Kidney (tissue), 14 donors: ENCODE measurements around the gene RMND5B. TPM values are rescaled to one million over a fixed set of nuclear protein-coding genes. Genes with fewer than 3 reads are reported as not detected.
"Not testable (repeated sequence)": the region's sequence is repeated elsewhere in the genome, so short reads cannot be mapped to it uniquely, and the experiment has no call there.

Experiments
- DNase-seq, 5 donors: peaks; one replicate each; pipeline ENCODE4 v3.0.0-alpha.2; 2013 to 2020
- FAIRE-seq: peaks from 2 replicates; lab custom pipeline; 2012; peaks lifted over from hg19 to GRCh38; lab: Jason Lieb, UNC
- H3K27ac ChIP-seq, 2 donors: one replicate each; pipeline ENCODE4 v1.7.0; 2013; ENCODE audit warnings: low read depth in 2 of 2, low read length in 2 of 2, inconsistent platforms in 1 of 2
- H3K27me3 ChIP-seq: one replicate; pipeline ENCODE4 v1.7.1; 2013; ENCODE audit warnings: low read length, inconsistent platforms; ENCODE audit not compliant: control insufficient read depth, insufficient read depth
- H3K36me3 ChIP-seq, 3 donors: one replicate each; pipeline versions ENCODE4 v1.7.0 to v1.7.1; 2013; ENCODE audit warnings: low read length in 3 of 3, control low read depth in 1 of 3, inconsistent platforms in 1 of 3; ENCODE audit not compliant: insufficient read depth in 3 of 3, control insufficient read depth in 2 of 3
- H3K4me1 ChIP-seq, 3 donors: one replicate each; pipeline versions ENCODE4 v1.7.0 to v1.7.1; 2013; ENCODE audit warnings: low read length in 3 of 3, inconsistent platforms in 1 of 3, low read depth in 1 of 3; ENCODE audit not compliant: control insufficient read depth in 2 of 3, insufficient read depth in 2 of 3
- H3K4me3 ChIP-seq, 3 donors: one replicate each; pipeline versions ENCODE4 v1.7.0 to v1.8.1; 2013; ENCODE audit warnings: low read length in 3 of 3, control low read depth in 1 of 3, inconsistent platforms in 1 of 3
- H3K9ac ChIP-seq, 3 donors: one replicate each; pipeline versions ENCODE4 v1.7.0 to v1.7.1; 2013; ENCODE audit warnings: low read length in 3 of 3, control low read depth in 1 of 3, inconsistent platforms in 1 of 3
- H3K9me3 ChIP-seq, 3 donors: one replicate each; pipeline versions ENCODE4 v1.7.0 to v1.7.1; 2013; ENCODE audit warnings: low read length in 3 of 3, control low read depth in 1 of 3, inconsistent platforms in 1 of 3; ENCODE audit not compliant: control insufficient read depth in 2 of 3, insufficient read depth in 1 of 3
- CTCF ChIP-seq: IDR thresholded peaks from 3 replicates; pipeline ENCODE4 v1.5.1; 2012; ENCODE audit warnings: mild to moderate bottlenecking, moderate library complexity, borderline replicate concordance; ENCODE audit not compliant: insufficient read depth; ENCODE audit errors: extremely low read depth
- intact Hi-C: fragments of 100-400 bp; cut with DNase I; formaldehyde crosslinking; loops from one replicate; pipeline ENCODE4 v1.11.1; 2022
- polyA plus RNA-seq: library from polyadenylated mRNA; stranded (reverse); fragments of 350-450 nt; fragmentation: Illumina TruSeq; extraction: RNeasy Lipid Tissue Mini Kit (QIAGEN cat#74804); gene quantifications from one replicate; pipeline ENCODE4 v1.2.3, GENCODE V29; 2014; ENCODE audit warnings: low read depth, low replicate concordance; ENCODE audit not compliant: insufficient read depth
- total RNA-seq: library from RNA; stranded (reverse); fragmentation: NEBNext Ultra II Directional; extraction: Animal tissue kit (Norgen Biotek cat#: 25700); gene quantifications from one replicate; pipeline ENCODE4 v1.2.1, GENCODE V29; 2021
- donor health status: control.
- donor health status: control.
- donor health status: control.
- donor health status: control.
- donor health status: control.
- donor health status: DM: yes; HTN: yes; CAD: no.
- donor health status: Normal renal cell carcinoma (clear cell type).

RMND5B gene
- total and polyA plus RNA-seq, 2 donors from 2014 or later, result 36.6 to 45.3 TPM

- Histone ChIP-seq H3K27me3 (no peaks in the 10 kb centered on the region), H3K27ac (no peak overlapping the region), H3K4me1 (peaks cover 0 to 11% (median 0%) of the 10 kb centered on the region in 3 donors), H3K9me3 (no peaks in the 10 kb centered on the region), H3K36me3 (no peaks in the 10 kb centered on the region), H3K4me3 (no peak overlapping the region), H3K9ac (no peak overlapping the region)
- no peak for TF ChIP-seq CTCF
- intact Hi-C loops, result no loop called here
- no peak for DNase-seq
- FAIRE-seq, result no peak
Measured at GRCh38 chr5:178125253-178125906, 5.4 kb upstream of the RMND5B start.

GRCh38 chr5:178126556-178126955 lies 4.3 kb upstream of the RMND5B start:
- Histone ChIP-seq H3K27ac (no peak overlapping the region), H3K36me3 (no peaks in the 10 kb centered on the region), H3K4me1 (peaks cover 0 to 3% (median 0%) of the 10 kb centered on the region in 3 donors), H3K4me3 (no peak overlapping the region), H3K9me3 (no peaks in the 10 kb centered on the region), H3K27me3 (no peaks in the 10 kb centered on the region), H3K9ac (no peak overlapping the region)
- FAIRE-seq, result no peak
- TF ChIP-seq CTCF, result no peak
- intact Hi-C loops, result no loop called here
- DNase-seq, result peak in 2 of 5 donors; percentile 33 to 36

- H3K36me3 ChIP-seq, H3K4me3 ChIP-seq, FAIRE-seq, H3K4me1 ChIP-seq, DNase-seq, intact Hi-C loops, H3K27me3 ChIP-seq, H3K9ac ChIP-seq, H3K9me3 ChIP-seq, H3K27ac ChIP-seq: not testable (repeated sequence)
Measured at GRCh38 chr5:178127300-178128009, 3.4 kb upstream of the RMND5B start.

GRCh38 chr5:178129296-178129695 lies 1.5 kb upstream of the RMND5B start:
- DNase-seq, result no peak
- Histone ChIP-seq H3K4me1 (peaks cover 0 to 5% (median 0%) of the 10 kb centered on the region in 3 donors), H3K27me3 (no peaks in the 10 kb centered on the region), H3K36me3 (peaks cover 0 to 5% (median 4%) of the 10 kb centered on the region in 3 donors), H3K9me3 (no peaks in the 10 kb centered on the region), H3K27ac (no peak overlapping the region), H3K9ac (no peak overlapping the region), H3K4me3 (no peak overlapping the region)
- intact Hi-C loops, result no loop called here
- no peak for FAIRE-seq
- TF ChIP-seq CTCF, result no peak

- H3K9me3 ChIP-seq, H3K4me1 ChIP-seq, H3K27me3 ChIP-seq, H3K36me3 ChIP-seq, FAIRE-seq, intact Hi-C loops, DNase-seq: not testable (repeated sequence)
- Histone ChIP-seq H3K27ac (peak overlapping the region; percentile 80 to 83), H3K9ac (peak overlapping the region in 2 of 3 donors; percentile 32 to 69), H3K4me3 (peak overlapping the region; percentile 30 to 79 (median 55))
Measured at GRCh38 chr5:178130234-178130575, 609 bp upstream of the RMND5B start.
